ENCODE measurements around the gene IFNK.

The IFNK gene

DNA sequence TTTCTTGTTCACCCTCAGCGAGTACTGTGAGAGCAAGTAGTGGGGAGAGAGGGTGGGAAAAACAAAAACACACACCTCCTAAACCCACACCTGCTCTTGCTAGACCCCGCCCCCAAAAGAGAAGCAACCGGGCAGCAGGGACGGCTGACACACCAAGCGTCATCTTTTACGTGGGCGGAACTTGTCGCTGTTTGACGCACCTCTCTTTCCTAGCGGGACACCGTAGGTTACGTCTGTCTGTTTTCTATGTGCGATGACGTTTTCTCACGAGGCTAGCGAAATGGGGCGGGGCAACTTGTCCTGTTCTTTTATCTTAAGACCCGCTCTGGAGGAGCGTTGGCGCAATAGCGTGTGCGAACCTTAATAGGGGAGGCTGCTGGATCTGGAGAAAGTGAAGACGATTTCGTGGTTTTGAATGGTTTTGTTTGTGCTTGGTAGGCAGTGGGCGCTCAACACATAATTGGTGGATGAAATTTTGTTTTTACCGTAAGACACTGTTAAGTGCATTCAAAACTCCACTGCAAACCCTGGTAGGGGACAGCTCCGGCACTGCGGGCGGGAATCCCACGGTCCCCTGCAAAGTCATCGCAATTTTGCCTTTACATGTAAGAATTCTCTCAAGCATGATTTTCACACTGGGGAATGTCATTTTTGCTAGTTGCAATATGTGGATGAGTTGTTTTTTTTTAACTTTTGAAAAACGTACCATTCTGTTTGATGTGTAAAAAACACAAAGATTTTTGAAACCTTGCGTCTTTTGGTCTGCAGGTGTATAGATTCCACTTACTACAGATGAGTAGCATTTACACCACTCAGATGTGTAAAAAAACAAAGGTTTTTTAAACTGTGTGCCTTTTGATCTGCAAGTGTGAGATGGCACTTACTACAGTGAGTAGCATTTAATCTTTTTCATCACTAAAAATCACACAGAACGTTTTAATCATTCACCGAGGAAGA is 49.8 kb downstream of the IFNK start:
- DNase-seq (ENCODE audit: low read depth), result peak; percentile 86
